COLO668 (cell line): Measurements from ENCODE around the gene MRPL28.
"Not testable (repeated sequence)": the region's sequence is repeated elsewhere in the genome, so short reads cannot be mapped to it uniquely, and the experiment has no call there.

Source experiments
- DNase-seq: peaks from one replicate; lab custom pipeline; 2025; ENCODE audit not compliant: unreplicated experiment; lab: John Stamatoyannopoulos, UW

MRPL28 gene

DNA sequence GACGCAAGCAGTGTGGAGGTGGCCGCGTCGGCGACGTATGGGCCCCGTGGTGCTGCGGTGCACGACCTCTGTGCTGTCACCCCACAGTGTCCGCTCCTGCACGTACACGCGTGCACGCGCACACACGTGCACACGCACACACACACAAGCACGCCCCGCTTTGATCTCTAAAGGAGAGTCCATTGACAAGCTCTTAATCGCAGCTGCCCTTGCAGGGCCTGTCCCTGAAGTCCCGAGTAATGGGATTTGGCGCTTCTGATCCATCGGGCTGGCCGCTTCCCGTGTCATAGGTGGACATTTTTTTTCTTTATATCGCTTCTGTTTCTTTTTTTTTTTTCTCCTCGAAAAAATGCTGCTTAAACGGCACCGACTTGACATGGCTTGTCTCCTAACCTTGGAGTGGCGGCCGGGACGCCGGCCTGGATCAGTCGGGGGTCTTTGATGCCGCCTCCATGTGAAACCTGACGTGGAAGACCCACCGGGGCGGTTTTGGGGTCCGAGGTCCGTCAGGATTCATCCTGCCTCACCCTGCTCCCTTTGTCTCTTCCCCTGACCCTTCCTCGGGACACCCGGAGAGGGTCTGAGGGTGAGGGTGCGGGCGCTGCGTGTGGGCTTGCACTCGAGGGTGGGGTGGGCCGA lies 9.5 kb downstream of the MRPL28 start:
- DNase-seq = no peak

GRCh38 chr16:359871-360697 lies 10.3 kb downstream of the MRPL28 start:
- DNase-seq = no peak

DNA sequence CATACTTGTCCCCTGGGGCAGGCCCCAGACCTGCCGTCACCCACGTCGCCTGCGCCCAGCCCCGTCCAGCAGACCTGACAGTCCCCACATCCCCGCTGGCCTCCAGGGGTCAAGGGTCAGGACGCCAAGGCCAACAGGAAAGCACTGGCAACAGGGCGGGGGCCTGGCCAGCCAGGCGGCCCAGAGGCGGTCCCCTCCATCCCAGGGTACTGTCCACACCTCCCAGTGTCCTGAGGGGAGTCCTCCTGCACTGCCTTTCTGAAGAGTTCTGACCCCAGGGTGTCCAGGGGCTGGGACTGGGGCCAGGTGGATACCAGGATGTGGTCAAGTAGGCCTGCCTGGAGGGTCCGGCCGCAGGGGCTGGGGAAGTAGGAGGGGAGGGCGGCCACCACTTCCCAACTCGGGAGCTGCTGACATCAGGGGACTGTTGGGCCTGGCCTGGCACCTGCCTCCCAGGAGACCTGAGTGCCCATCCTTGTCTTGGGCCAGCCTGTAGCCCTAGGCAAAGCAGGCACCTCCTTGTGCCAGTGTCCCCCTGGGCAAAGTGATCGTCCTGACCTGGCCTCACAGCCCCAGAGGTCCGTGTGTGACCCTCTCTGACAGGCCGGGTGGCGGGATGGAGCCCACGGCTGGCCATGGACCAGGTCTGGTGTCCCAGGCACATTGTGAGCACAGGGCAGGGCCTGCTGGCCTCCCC lies 11.1 kb downstream of the MRPL28 start:
- no peak for DNase-seq

GRCh38 chr16:356741-357140 lies 13.6 kb downstream of the MRPL28 start:
- DNase-seq = no peak

- DNase-seq = no peak
These were observed 15.3 kb downstream of the MRPL28 start for GRCh38 chr16:354971-355461.

GRCh38 chr16:354291-354881 lies 16.0 kb downstream of the MRPL28 start:
- no peak for DNase-seq

- DNase-seq = no peak
These were observed 16.7 kb downstream of the MRPL28 start for GRCh38 chr16:353404-354290.

- DNase-seq = peak; percentile 99
These were observed 17.6 kb downstream of the MRPL28 start, which contains the start of gene AXIN1 for GRCh38 chr16:352547-353403. Gene AXIN1 (minus strand): TSS chr16:352723. CDS start chr16:347025, 5,698 bp downstream.

DNA sequence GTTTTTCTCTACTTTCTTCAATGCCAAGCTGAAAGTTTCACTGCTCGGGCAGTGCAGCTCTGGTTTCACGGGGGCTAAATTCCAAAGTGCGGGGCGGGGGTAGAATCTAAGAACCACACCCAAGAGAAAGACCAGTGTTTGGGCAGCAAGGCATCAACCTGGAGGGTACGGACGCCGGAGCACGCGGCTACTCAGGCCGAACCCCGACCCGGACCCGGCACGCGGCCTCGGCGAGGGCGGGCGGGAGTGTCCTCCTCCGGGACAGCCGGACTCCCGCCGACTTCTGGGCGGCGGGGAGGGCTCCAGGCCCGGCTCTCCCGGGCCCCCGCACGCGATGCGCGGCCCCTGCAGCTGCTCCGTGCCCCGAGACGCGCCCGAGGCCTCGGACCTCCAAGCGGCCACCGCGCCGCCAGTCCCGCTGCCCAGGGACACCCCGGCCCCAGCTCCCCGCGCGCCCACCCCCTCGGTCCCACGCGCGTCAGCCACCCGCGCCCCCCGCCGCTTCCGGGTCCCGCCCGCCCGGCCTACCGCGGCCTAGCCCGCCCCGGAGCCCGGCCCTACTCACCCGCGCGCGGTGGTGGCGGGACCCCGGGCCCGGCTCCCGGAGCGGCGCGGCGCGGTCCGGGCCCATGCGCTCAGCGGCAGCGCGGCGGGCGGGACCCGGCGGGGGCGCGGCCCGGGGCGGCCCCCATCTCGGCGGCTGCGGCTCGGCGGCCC lies 18.4 kb downstream of the MRPL28 start:
- peak; percentile 58 for DNase-seq

DNA sequence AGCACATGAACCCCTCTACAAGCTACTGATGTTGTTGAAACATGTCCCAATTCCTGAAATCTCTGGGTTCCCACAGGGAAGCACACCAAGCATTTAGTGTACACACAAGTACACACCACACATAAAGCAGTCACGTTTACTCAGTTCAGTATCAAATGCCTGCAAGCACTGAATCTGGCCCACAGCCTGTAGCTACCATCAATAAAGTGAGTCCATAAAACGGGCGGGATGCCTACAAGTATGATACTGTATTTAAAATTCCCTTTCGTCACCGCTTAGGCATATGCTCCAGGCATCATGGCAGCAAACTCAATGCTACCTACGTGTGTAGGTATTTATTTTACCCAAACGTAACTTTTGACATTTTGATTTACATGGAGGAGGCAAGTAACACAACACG lies 20.1 kb downstream of the MRPL28 start:
- no peak for DNase-seq

DNA sequence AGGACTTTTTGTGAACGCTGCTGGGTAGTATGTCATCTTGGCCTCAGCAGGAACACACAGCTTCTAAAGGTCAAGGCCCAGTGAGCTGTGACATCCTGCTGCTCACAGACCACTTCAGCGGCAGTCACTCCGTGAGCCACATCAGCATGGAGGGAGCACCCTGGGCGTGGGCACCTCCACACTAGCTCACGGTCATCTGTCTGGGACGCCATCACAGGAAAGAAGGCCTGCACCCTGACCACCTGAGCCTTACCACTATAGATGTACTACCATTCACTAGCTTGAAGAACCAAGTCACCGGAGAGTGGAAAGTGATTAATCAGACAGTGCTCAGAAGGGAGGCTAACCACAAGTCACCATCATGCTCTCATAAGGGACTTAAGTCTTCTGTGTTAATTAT lies 21.1 kb downstream of the MRPL28 start:
- no peak for DNase-seq

- DNase-seq = not testable (repeated sequence)
These were observed 21.8 kb downstream of the MRPL28 start for GRCh38 chr16:348495-348894.

DNA sequence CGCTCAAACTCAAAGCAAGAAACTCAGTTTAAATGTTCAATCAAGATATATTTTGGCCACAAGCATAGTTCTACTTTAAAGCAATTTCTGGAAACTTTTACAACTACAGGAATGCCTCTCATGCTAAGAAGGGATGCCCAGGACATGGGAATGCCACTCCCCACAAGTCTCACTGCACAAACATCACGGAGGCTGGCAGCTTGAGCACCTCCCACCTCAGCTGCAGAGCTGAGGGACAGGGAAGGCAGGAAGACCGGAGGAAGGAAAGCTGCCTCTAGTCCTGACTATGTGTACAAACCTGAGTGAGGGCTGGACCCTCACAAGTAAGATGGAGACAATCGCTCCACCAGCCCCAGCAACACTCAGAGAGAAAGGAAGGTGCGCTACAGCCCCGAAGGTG lies 23.1 kb downstream of the MRPL28 start:
- DNase-seq = no peak

DNA sequence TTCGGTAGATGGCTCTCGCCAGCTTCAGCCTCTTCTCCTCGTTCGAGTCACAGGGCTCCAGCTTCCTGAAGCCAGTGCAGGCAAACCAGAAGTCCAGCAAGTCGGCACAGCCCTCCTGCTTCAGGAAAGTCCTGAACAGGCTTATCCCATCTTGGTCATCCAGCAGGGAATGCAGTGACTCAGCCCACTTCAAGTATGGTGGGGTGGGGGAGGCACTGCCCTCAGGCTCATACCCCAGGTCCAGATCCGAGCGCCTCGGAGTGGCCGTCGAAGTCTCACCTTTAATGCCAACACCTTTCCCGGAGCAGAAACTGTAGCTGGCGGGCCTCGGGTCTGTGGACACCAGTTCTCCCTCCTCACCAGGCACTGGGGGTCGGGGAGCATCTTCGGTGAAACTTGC lies 23.8 kb downstream of the MRPL28 start:
- no peak for DNase-seq

GRCh38 chr16:345772-346171 lies 24.6 kb downstream of the MRPL28 start:
- DNase-seq = no peak

- no peak for DNase-seq
These were observed 27.7 kb downstream of the MRPL28 start for GRCh38 chr16:342455-343213.

DNA sequence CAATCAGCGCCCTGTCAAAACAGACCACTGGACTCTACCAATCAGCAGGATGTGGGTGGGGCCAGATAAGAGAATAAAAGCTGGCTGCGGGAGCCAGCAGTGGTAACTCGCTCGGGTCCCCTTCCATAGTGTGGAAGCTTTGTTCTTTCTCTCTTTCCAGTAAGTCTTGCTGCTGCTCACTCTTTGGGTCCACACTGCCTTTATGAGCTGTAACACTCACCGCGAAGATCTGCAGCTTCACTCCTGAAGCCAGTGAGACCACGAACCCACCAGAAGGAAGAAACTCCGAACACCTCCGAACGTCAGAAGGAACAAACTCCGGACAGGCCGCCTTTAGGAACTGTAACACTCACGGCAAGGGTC lies 28.4 kb downstream of the MRPL28 start:
- not testable (repeated sequence) for DNase-seq
